Coronary artery (tissue), 2 donors: ENCODE results near the gene KRT83.

Experiments
- DNase-seq: peaks from one replicate; pipeline ENCODE4 v3.0.0-alpha.2; 2017; ENCODE audit warnings: low spot score
- H3K27ac ChIP-seq, 2 donors: fragments of 200-600 bp; sonication (generic); one replicate each; pipeline ENCODE4 v1.5.1; 2016 to 2019
- H3K4me3 ChIP-seq: fragments of 200-600 bp; sonication (generic); 2 replicates; pipeline ENCODE4 v1.5.1; 2016; ENCODE audit warnings: mild to moderate bottlenecking, moderate library complexity
- TF ChIP-seq, protein P1 (sequence below): fragments of 200-600 bp; sonication (generic); IDR thresholded peaks from one replicate; pipeline ENCODE4 v1.5.1; 2019; ENCODE audit warnings: antibody characterized with exemption

The KRT83 gene

DNA sequence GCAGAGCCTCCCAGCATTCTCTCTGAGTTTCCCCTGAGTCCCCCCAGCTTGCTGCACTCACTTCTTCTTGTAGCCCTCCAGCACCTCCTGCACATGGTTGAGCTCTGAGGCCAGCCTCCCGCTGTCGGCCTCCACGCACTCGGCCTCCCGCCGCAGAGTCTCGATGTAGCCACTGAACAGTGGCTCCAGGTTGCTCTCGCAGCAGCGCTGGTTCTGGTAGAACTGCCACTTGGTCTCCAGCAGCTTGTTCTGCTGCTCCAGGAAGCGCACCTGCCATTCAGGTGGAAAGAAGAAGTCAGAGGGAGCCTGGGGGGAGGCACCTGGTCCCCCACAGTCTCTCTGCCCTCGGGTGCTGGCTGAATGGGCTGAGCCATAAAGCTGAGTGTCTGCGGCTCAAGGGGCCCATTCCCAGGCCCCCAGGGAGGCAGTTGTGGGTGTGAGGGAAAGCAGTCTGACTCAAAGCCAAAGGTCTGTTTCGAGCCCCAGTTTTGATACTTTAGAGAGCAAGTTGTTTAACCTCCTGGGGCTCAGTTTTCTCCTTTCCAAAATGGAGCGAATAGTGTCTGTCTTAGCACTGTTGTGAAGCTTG is 43.8 kb upstream of the KRT83 start:
- TF ChIP-seq, protein P1, sequence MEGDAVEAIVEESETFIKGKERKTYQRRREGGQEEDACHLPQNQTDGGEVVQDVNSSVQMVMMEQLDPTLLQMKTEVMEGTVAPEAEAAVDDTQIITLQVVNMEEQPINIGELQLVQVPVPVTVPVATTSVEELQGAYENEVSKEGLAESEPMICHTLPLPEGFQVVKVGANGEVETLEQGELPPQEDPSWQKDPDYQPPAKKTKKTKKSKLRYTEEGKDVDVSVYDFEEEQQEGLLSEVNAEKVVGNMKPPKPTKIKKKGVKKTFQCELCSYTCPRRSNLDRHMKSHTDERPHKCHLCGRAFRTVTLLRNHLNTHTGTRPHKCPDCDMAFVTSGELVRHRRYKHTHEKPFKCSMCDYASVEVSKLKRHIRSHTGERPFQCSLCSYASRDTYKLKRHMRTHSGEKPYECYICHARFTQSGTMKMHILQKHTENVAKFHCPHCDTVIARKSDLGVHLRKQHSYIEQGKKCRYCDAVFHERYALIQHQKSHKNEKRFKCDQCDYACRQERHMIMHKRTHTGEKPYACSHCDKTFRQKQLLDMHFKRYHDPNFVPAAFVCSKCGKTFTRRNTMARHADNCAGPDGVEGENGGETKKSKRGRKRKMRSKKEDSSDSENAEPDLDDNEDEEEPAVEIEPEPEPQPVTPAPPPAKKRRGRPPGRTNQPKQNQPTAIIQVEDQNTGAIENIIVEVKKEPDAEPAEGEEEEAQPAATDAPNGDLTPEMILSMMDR, result no peak
- Histone ChIP-seq H3K27ac (no peak overlapping the region), H3K4me3 (no peak overlapping the region)
- no peak for DNase-seq

DNA sequence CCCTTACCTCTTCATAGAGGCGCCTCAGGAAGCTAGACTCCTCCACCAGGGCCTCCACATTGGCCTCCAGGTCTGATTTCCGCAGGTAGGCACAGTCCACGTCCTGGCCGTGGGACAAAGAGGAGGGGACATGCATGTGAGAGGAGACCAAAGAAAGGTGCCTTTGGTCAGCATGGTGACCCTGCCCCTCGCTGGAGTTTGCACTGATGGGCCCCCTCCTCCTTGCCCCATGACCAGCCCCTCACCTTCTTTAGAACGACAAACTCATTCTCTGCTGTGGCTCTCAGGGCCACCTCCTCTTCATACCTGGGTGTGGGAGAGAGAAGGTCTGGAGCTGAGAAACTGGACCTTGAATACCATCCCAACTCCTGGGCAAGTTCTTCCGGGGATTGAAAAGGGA is 42.9 kb upstream of the KRT83 start:
- DNase-seq, result no peak
- TF ChIP-seq, protein P1, result no peak
- H3K4me3 ChIP-seq, result no peak overlapping the region
- H3K27ac ChIP-seq, result no peak overlapping the region

DNA sequence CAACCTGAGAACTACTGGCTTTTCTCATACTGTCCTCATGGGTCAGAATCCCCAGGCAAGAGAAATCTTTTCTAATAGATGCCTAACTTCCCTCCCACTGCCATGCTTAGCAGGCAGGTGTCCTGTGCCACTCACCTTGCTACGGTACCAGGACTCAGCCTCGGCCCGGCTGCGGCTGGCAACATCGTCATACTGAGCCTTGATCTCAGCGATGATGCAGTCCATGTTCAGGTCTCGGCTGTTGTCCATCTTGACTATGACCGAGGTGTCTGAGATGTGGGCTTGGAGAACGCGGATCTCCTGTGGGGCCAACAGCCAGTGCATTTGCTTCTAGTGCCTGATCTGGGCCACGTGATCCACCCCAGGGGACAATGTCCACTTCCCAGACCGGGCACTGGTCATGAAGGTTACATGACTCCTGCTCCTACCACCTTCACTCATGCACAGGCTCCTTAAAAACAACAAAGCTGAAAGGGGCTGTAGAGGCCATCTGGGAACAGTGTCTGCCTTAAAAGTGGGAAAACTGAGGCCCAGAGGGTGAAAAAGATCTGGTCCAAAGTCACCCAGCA is 42.0 kb upstream of the KRT83 start:
- TF ChIP-seq, protein P1, result no peak
- DNase-seq, result no peak
- no peak overlapping the region for H3K4me3 ChIP-seq
- no peak overlapping the region for H3K27ac ChIP-seq

DNA sequence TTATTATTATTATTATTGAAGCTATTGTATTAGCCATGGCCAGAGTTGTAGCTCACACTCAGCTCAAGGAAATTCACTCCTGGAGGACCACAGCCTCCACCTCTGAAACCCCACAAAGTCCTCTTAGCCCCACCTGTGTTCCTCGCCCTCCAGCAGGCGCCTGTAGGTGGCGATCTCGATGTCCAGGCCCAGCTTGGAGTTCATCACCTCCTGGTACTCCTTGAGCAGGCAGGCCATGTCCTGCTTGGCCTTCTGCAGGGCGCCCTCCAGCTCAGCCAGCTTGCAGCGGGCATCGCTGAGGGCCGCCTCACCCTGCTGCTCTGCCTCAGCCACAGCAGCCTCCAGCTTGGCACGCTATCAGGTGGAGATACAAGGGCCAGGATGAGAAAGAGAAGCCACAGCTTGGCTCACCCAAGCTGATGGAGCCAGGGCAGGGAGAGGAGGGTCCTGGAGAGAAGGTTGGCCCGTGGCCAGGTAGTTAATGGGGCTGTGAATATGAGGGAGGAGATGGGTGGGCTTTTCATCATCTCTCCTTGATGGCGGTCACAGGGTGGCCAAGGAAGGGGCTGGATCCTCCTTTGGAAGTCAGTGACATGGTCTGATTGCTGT is 41.0 kb upstream of the KRT83 start:
- Histone ChIP-seq H3K27ac (no peak overlapping the region), H3K4me3 (no peak overlapping the region)
- TF ChIP-seq, protein P1, result no peak
- DNase-seq, result no peak

DNA sequence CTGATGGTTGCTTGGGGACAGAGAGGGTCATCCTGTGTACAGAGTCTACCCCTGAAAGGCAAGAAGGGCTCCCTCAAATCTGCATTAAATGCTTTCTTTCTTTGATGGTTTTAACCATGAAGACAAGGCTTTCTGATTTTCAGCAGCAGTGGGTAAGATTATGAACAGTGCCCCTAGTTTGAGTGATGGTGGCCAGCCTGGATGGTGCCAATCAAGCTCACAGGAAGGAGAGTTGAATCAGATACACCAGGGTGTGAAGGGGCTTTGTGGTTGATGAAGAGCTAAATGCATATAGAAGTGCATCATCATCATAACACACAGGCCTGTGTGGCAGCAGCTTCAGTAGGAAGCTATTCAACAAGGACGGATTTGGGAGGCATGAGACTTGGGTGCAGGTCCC is 40.4 kb upstream of the KRT83 start:
- H3K27ac ChIP-seq, result no peak overlapping the region
- TF ChIP-seq, protein P1, result no peak
- no peak overlapping the region for H3K4me3 ChIP-seq
- DNase-seq, result no peak

DNA sequence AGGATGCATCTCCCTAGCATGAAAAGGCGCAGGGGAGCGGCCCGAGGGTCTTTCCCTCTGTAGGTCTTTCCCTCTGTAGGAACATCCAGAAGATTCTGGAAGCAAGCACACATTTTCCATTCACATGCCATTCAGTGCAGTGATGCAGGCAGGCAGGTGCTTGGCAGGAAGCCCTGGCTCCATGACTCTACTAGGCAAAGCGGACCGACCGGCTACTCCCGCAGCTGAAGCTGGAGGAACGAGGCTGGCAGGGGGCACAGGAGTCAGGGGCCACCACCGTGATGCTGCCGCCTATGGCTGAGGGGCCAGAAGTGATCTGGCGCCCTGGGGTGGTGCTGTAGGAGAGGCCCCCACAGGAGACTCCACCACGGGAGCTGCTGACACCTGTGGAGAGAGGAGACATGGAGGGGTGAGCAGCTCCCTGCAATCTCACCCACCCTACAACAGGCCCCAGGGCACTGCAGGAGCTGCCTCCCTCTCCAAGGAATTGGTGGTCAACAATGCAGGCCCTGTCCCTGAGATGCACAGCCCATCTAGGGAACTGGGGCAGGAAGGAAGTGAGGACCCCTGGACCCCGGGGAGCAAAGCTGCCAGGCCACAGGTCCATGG is 39.6 kb upstream of the KRT83 start:
- TF ChIP-seq, protein P1, result no peak

More for the DNA sequence above, 39.6 kb upstream of the KRT83 start:
- no peak for DNase-seq
- Histone ChIP-seq H3K27ac (no peak overlapping the region), H3K4me3 (no peak overlapping the region)
